MCF 10A (cell line): Measurements from ENCODE around the gene CUL5. TPM values are rescaled to one million over a fixed set of nuclear protein-coding genes. Genes with fewer than 3 reads are reported as not detected.

Experiments
- BruUV-seq: library from RNA; stranded (reverse); fragments of 400-500 nt; replicated peaks from 2 replicates; lab custom pipeline; 2021; lab: Mats Ljungman, UMichigan
- CTCF ChIA-PET: fragments of 300-600 bp; sonication (Branson Sonifier 250); formaldehyde crosslinking; extraction: SDS; loops from one replicate; lab custom pipeline; 2021; ENCODE audit warnings: antibody characterized with exemption, inconsistent platforms; lab: Yijun Ruan, JAX
- POLR2A ChIA-PET: fragments of 300-600, 350-650 bp; sonication (Branson Sonifier 250); formaldehyde crosslinking; extraction: SDS; loops from one replicate; lab custom pipeline; 2020; ENCODE audit warnings: antibody characterized with exemption, inconsistent platforms; lab: Yijun Ruan, JAX
- DNase-seq: peaks from one replicate; pipeline ENCODE4 v3.0.0-alpha.2; 2018; ENCODE audit not compliant: unreplicated experiment
- H3K27ac Mint-ChIP-seq: one replicate; pipeline ENCODE4 v1.8.0; 2022; ENCODE audit warnings: mild to moderate bottlenecking, low read depth, mixed read lengths; ENCODE audit not compliant: unreplicated experiment
- H3K27me3 Mint-ChIP-seq: one replicate; pipeline ENCODE4 v1.8.0; 2022; ENCODE audit warnings: mixed read lengths; ENCODE audit not compliant: insufficient read depth, unreplicated experiment
- H3K36me3 Mint-ChIP-seq: one replicate; pipeline ENCODE4 v1.8.0; 2022; ENCODE audit warnings: mild to moderate bottlenecking, moderate library complexity, mixed read lengths; ENCODE audit not compliant: insufficient read depth, unreplicated experiment
- H3K4me1 Mint-ChIP-seq: one replicate; pipeline ENCODE4 v1.8.0; 2022; ENCODE audit warnings: mixed read lengths; ENCODE audit not compliant: insufficient read depth, unreplicated experiment
- H3K4me3 Mint-ChIP-seq: one replicate; pipeline ENCODE4 v1.8.0; 2022; ENCODE audit warnings: mild to moderate bottlenecking, moderate library complexity, mixed read lengths; ENCODE audit not compliant: unreplicated experiment
- H3K9me3 Mint-ChIP-seq: one replicate; pipeline ENCODE4 v1.8.0; 2022; ENCODE audit warnings: mixed read lengths; ENCODE audit not compliant: unreplicated experiment
- CTCF ChIP-seq: fragments of 200-600 bp; IDR thresholded peaks from one replicate; pipeline ENCODE4 v1.8.0; 2022; ENCODE audit warnings: antibody characterized with exemption, mild to moderate bottlenecking; ENCODE audit not compliant: unreplicated experiment
- intact Hi-C: fragments of 100-400 bp; cut with micrococcal nuclease; formaldehyde crosslinking; loops from 2 replicates; pipeline ENCODE4 v1.14.1; 2022
- total RNA-seq: library from RNA; stranded (reverse); gene quantifications from 2 replicates; pipeline ENCODE4 v1.2.3, GENCODE V29; 2022

CUL5 gene
- total RNA-seq, 1 experiment from 2014 or later = 31.8 TPM

GRCh38 chr11:108002476-108002875 is 6.2 kb upstream of the CUL5 start:
- BruUV-seq = no TSS peak
- Mint-ChIP-seq H3K4me1 (peaks cover 6% of the 10 kb centered on the region), H3K27me3 (peaks cover 11% of the 10 kb centered on the region), H3K9me3 (no peaks in the 10 kb centered on the region), H3K36me3 (no peaks in the 10 kb centered on the region), H3K4me3 (no peak overlapping the region), H3K27ac (no peak overlapping the region)
- DNase-seq = no peak
- intact Hi-C loops = loop anchor here (5.0 kb wide), 1 partner anchor 655 kb away; no protein-coding TSS in a partner anchor
- ChIA-PET CTCF (no interaction called here), POLR2A (interaction anchor here (0.7 kb wide), 1 partner anchor 279 kb away, joined by 3 read pairs; no protein-coding TSS in a partner anchor)
- no peak for TF ChIP-seq CTCF

GRCh38 chr11:108003623-108004022 is 5.1 kb upstream of the CUL5 start:
- intact Hi-C loops = loop anchor here (5.0 kb wide), 1 partner anchor 654 kb away; no protein-coding TSS in a partner anchor
- DNase-seq = no peak
- Mint-ChIP-seq H3K4me1 (peaks cover 6% of the 10 kb centered on the region), H3K27me3 (peaks cover 11% of the 10 kb centered on the region), H3K9me3 (no peaks in the 10 kb centered on the region), H3K4me3 (no peak overlapping the region), H3K27ac (no peak overlapping the region), H3K36me3 (no peaks in the 10 kb centered on the region)
- ChIA-PET CTCF (no interaction called here), POLR2A (no interaction called here)
- no peak for TF ChIP-seq CTCF
- no TSS peak for BruUV-seq

- Mint-ChIP-seq H3K9me3 (no peaks in the 10 kb centered on the region), H3K4me1 (peaks cover 17% of the 10 kb centered on the region), H3K27me3 (no peaks in the 10 kb centered on the region), H3K4me3 (no peak overlapping the region), H3K36me3 (peaks cover 13% of the 10 kb centered on the region), H3K27ac (no peak overlapping the region)
- intact Hi-C loops = no loop called here
- ChIA-PET POLR2A (no interaction called here), CTCF (interaction anchor here (0.6 to 1.2 kb wide), 5 partner anchors 13 to 1713 kb away, joined by 3 to 7 read pairs (median 3); no protein-coding TSS in a partner anchor)
- no TSS peak for BruUV-seq
- no peak for DNase-seq
- no peak for TF ChIP-seq CTCF
These were observed 879 bp upstream of the CUL5 start for GRCh38 chr11:108007819-108008218.

GRCh38 chr11:108009497-108010370 is 1.0 kb downstream of the CUL5 start:
- Mint-ChIP-seq H3K4me1 (peaks cover 13% of the 10 kb centered on the region), H3K36me3 (peaks cover 13% of the 10 kb centered on the region), H3K27me3 (no peaks in the 10 kb centered on the region), H3K27ac (peak overlapping the region; percentile 98), H3K4me3 (peak overlapping the region; percentile 86), H3K9me3 (no peaks in the 10 kb centered on the region)
- TF ChIP-seq CTCF = no peak
- intact Hi-C loops = no loop called here
- DNase-seq = no peak
- CTCF ChIA-PET = interaction anchor here (0.7 to 2.1 kb wide), 14 partner anchors 9 to 655 kb away, joined by 3 to 10 read pairs (median 4); partner anchors contain the start of gene DDX10
- POLR2A ChIA-PET = interaction anchor here (0.5 to 2.1 kb wide), 27 partner anchors 9 to 1931 kb away, joined by 3 to 14 read pairs (median 4); partner anchors contain the start of genes ACAT1, ATM, DDX10 and NPAT
- TSS peak; percentile 46 for BruUV-seq
